GM21515 (cell line): ENCODE data around the gene RAB11A.

ENCODE experiments used
- ATAC-seq: cut with Tn5 transposase; IDR thresholded peaks from one replicate; pipeline ENCODE4 v1.9.1; 2021; ENCODE audit not compliant: unreplicated experiment

RAB11A gene

GRCh38 chr15:65935391-65935790, 66.1 kb downstream of the RAB11A start:
- ATAC-seq, result no peak

- ATAC-seq, result no peak
These were observed 67.0 kb downstream of the RAB11A start for GRCh38 chr15:65936282-65936681.

- no peak for ATAC-seq
These were observed 67.8 kb downstream of the RAB11A start for GRCh38 chr15:65937054-65937453.

GRCh38 chr15:65937476-65937875, 68.2 kb downstream of the RAB11A start:
- ATAC-seq, result no peak

GRCh38 chr15:65938604-65939003, 69.3 kb downstream of the RAB11A start:
- ATAC-seq, result no peak

GRCh38 chr15:65939901-65940617, 70.8 kb downstream of the RAB11A start:
- ATAC-seq, result no peak

- ATAC-seq, result no peak
These were observed 71.3 kb downstream of the RAB11A start for GRCh38 chr15:65940618-65940909.
